OCI-LY1 (cell line): ENCODE data around the gene FNIP2.

ENCODE experiments used
- H2AFZ ChIP-seq: fragments of 200-600 bp; sonication (generic), shearing (Covaris generic); 2 replicates; pipeline ENCODE4 v1.6.0; 2014; ENCODE audit warnings: antibody characterized with exemption, mild to moderate bottlenecking, low read length
- H3F3A ChIP-seq: fragments of 200-600 bp; sonication (generic), shearing (Covaris generic); 2 replicates; pipeline ENCODE4 v1.6.0; 2014; ENCODE audit warnings: mild to moderate bottlenecking, antibody characterized with exemption, low read length, moderate library complexity; ENCODE audit not compliant: insufficient read depth
- H3K27ac ChIP-seq: fragments of 200-600 bp; sonication (generic); 2 replicates; pipeline ENCODE4 v1.5.1; 2014; ENCODE audit warnings: low read length, mixed run types, mild to moderate bottlenecking, low read depth; ENCODE audit not compliant: poor library complexity, severe bottlenecking
- H3K27me3 ChIP-seq: fragments of 200-600 bp; sonication (generic); 2 replicates; pipeline ENCODE4 v1.6.0; 2014; ENCODE audit warnings: antibody characterized with exemption, mild to moderate bottlenecking, low read length, moderate library complexity; ENCODE audit not compliant: insufficient read depth
- H3K36me3 ChIP-seq: fragments of 200-600 bp; sonication (generic); 2 replicates; pipeline ENCODE4 v1.6.1; 2014; ENCODE audit warnings: mild to moderate bottlenecking, antibody characterized with exemption, low read length, moderate library complexity, mixed read lengths; ENCODE audit not compliant: insufficient read depth
- H3K4me1 ChIP-seq: fragments of 200-600 bp; sonication (generic); 2 replicates; pipeline ENCODE4 v1.5.1; 2014; ENCODE audit warnings: mild to moderate bottlenecking, low read length, moderate library complexity; ENCODE audit not compliant: insufficient read depth, severe bottlenecking
- H3K4me2 ChIP-seq: fragments of 200-600 bp; sonication (generic), shearing (Covaris generic); 2 replicates; pipeline ENCODE4 v1.6.1; 2014; ENCODE audit warnings: low read length
- H3K4me3 ChIP-seq: fragments of 200-600 bp; sonication (generic); 2 replicates; pipeline ENCODE4 v1.5.1; 2014; ENCODE audit warnings: low read length, low read depth, mild to moderate bottlenecking, mixed read lengths; ENCODE audit not compliant: poor library complexity, severe bottlenecking
- H3K79me2 ChIP-seq: fragments of 200-600 bp; shearing (Covaris generic); 2 replicates; pipeline ENCODE4 v1.6.1; 2016; ENCODE audit warnings: mixed run types, low read length, mixed read lengths; ENCODE audit not compliant: insufficient read depth
- H3K9ac ChIP-seq: fragments of 200-600 bp; sonication (generic), shearing (Covaris generic); 2 replicates; pipeline ENCODE4 v1.6.1; 2014; ENCODE audit warnings: mild to moderate bottlenecking, low read length, mixed read lengths
- H3K9me2 ChIP-seq: fragments of 200-600 bp; sonication (generic), shearing (Covaris generic); 2 replicates; pipeline ENCODE4 v1.6.1; 2014; ENCODE audit warnings: low read depth, mild to moderate bottlenecking, low read length, mixed read lengths
- H3K9me3 ChIP-seq: fragments of 200-600 bp; shearing (Covaris generic); 2 replicates; pipeline ENCODE4 v1.6.1; 2014; ENCODE audit warnings: low read length, mixed read lengths
- H4K20me1 ChIP-seq: fragments of 200-600 bp; sonication (generic), shearing (Covaris generic); 2 replicates; pipeline ENCODE4 v1.6.0; 2016; ENCODE audit warnings: mild to moderate bottlenecking, low read length; ENCODE audit not compliant: insufficient read depth
- CTCF ChIP-seq: fragments of 200-600 bp; sonication (generic), shearing (Covaris generic); IDR thresholded peaks from 2 replicates; pipeline ENCODE4 v1.5.1; 2017; ENCODE audit warnings: mild to moderate bottlenecking, antibody characterized with exemption, low read length, moderate library complexity, mixed read lengths
- EZH2 ChIP-seq: fragments of 200-600 bp; sonication (generic), shearing (Covaris generic); IDR thresholded peaks from 2 replicates; pipeline ENCODE4 v1.8.0; 2017; ENCODE audit warnings: borderline replicate concordance, mixed run types, mild to moderate bottlenecking, antibody characterized with exemption, low read length, moderate library complexity, mixed read lengths

Gene FNIP2

GRCh38 chr4:158799856-158800255 lies 31.0 kb downstream of the FNIP2 start:
- Histone ChIP-seq H3K27ac (no peak overlapping the region), H3K36me3 (no peaks in the 10 kb centered on the region), H3K4me1 (no peaks in the 10 kb centered on the region), H3K4me3 (no peak overlapping the region), H3F3A (no peaks in the 10 kb centered on the region), H3K27me3 (no peaks in the 10 kb centered on the region), H2AFZ (no peak overlapping the region), H3K79me2 (no peaks in the 10 kb centered on the region), H4K20me1 (no peaks in the 10 kb centered on the region), H3K9ac (no peak overlapping the region), H3K4me2 (no peak overlapping the region), H3K9me2 (no peaks in the 10 kb centered on the region), H3K9me3 (no peaks in the 10 kb centered on the region)
- TF ChIP-seq EZH2 (no peak), CTCF (no peak)

GRCh38 chr4:158801066-158801465 lies 32.2 kb downstream of the FNIP2 start:
- no peak overlapping the region for H3K4me2 ChIP-seq
- no peak overlapping the region for H2AFZ ChIP-seq
- H3K27me3 ChIP-seq: no peaks in the 10 kb centered on the region
- no peaks in the 10 kb centered on the region for H4K20me1 ChIP-seq
- H3K9me2 ChIP-seq: no peaks in the 10 kb centered on the region
- no peaks in the 10 kb centered on the region for H3K9me3 ChIP-seq
- H3K4me3 ChIP-seq: no peak overlapping the region
- no peaks in the 10 kb centered on the region for H3K36me3 ChIP-seq
- H3F3A ChIP-seq: no peaks in the 10 kb centered on the region
- H3K4me1 ChIP-seq: no peaks in the 10 kb centered on the region
- no peak for TF ChIP-seq EZH2
- TF ChIP-seq CTCF: no peak
- H3K79me2 ChIP-seq: no peaks in the 10 kb centered on the region
- no peak overlapping the region for H3K27ac ChIP-seq
- H3K9ac ChIP-seq: no peak overlapping the region

- Histone ChIP-seq H3K79me2 (no peaks in the 10 kb centered on the region), H4K20me1 (no peaks in the 10 kb centered on the region), H3F3A (no peaks in the 10 kb centered on the region), H3K4me1 (no peaks in the 10 kb centered on the region), H3K9ac (no peak overlapping the region), H3K4me2 (no peak overlapping the region), H3K36me3 (no peaks in the 10 kb centered on the region), H3K9me2 (no peaks in the 10 kb centered on the region), H3K27ac (no peak overlapping the region), H3K4me3 (no peak overlapping the region), H3K27me3 (no peaks in the 10 kb centered on the region), H2AFZ (no peak overlapping the region), H3K9me3 (no peaks in the 10 kb centered on the region)
- TF ChIP-seq CTCF: no peak
- no peak for TF ChIP-seq EZH2
Measured at GRCh38 chr4:158801677-158802076, 32.9 kb downstream of the FNIP2 start.
